K562 (cell line): Measurements from ENCODE around the gene DYNC2H1. TPM values are rescaled to one million over a fixed set of nuclear protein-coding genes. Genes with fewer than 3 reads are reported as not detected.

Experiments
- ATAC-seq: fragments of 200-7000 bp; cut with Tn5 transposase; 3 replicates; pipeline ENCODE4 v1.9.1; 2020; ENCODE audit warnings: moderate library complexity
- BruUV-seq: library from RNA; stranded (reverse); fragments of 400-500 nt; replicated peaks from 2 replicates; lab custom pipeline; 2021; lab: Mats Ljungman, UMichigan
- CTCF ChIA-PET: fragments of 300-600 bp; formaldehyde crosslinking; extraction: SDS; loops from one replicate; lab custom pipeline; 2021; ENCODE audit warnings: low intra/inter-chr PET ratio; lab: Yijun Ruan, JAX
- POLR2A ChIA-PET: fragments of 300-600, 350-650 bp; sonication (Branson Sonifier 250); formaldehyde crosslinking; extraction: SDS; loops from one replicate; lab custom pipeline; 2021; ENCODE audit warnings: antibody characterized with exemption, inconsistent platforms; lab: Yijun Ruan, JAX
- DNase-seq, 4 experiments: peaks; one replicate each; pipeline versions ENCODE4 v3.0.0 to v3.0.0-alpha.2; 2011 to 2018; ENCODE audit warnings: low spot score in 3 of 4, mixed read lengths in 3 of 4; ENCODE audit errors: extremely low read depth in 1 of 4
- FAIRE-seq: peaks from 2 replicates; lab custom pipeline; 2011; peaks lifted over from hg19 to GRCh38; lab: Jason Lieb, UNC
- H2AFZ ChIP-seq: 2 replicates; pipeline ENCODE4 v1.6.0; 2011; ENCODE audit warnings: low read depth, low read length, control low read depth, inconsistent platforms
- H3K27ac ChIP-seq: fragments of 200-600 bp; 3 replicates; pipeline ENCODE4 v1.8.0; 2011; ENCODE audit warnings: low read depth, mild to moderate bottlenecking, control low read depth, inconsistent platforms, low read length, moderate library complexity, mixed read lengths; ENCODE audit errors: extremely low read depth
- H3K27me3 ChIP-seq, 2 experiments: fragments of 300-600 bp in 1 of 2; 2 replicates in 1 of 2; 3 replicates in 1 of 2; pipeline versions ENCODE4 v1.6.0 to v1.8.0; 2011; ENCODE audit warnings: inconsistent platforms in 2 of 2, low read length in 2 of 2, mild to moderate bottlenecking in 1 of 2, mixed read lengths in 1 of 2, moderate library complexity in 1 of 2; ENCODE audit not compliant: control insufficient read depth in 2 of 2, insufficient read depth in 2 of 2
- H3K36me3 ChIP-seq: fragments of 300-600 bp; 3 replicates; pipeline ENCODE4 v1.8.0; 2011; ENCODE audit warnings: mild to moderate bottlenecking, low read length, inconsistent platforms; ENCODE audit not compliant: control insufficient read depth, insufficient read depth
- H3K4me1 ChIP-seq, 2 experiments: fragments of 200-600 bp in 1 of 2; replicated peaks in 1 of 2; 2 replicates in 1 of 2; 3 replicates in 1 of 2; pipeline versions ENCODE4 v1.5.1 to v1.8.0; 2011; ENCODE audit warnings: inconsistent platforms in 2 of 2, low read length in 2 of 2, mild to moderate bottlenecking in 1 of 2, mixed read lengths in 1 of 2, moderate library complexity in 1 of 2; ENCODE audit not compliant: control insufficient read depth in 2 of 2, insufficient read depth in 2 of 2
- H3K4me2 ChIP-seq: 2 replicates; pipeline ENCODE4 v1.6.1; 2011; ENCODE audit warnings: low read length, control low read depth, inconsistent platforms, mixed read lengths; ENCODE audit not compliant: insufficient read depth
- H3K4me3 ChIP-seq: fragments of 200-600 bp; sonication (generic), shearing (Covaris generic); 2 replicates; pipeline ENCODE4 v1.5.1; 2016; ENCODE audit warnings: control low read depth, inconsistent platforms
- H3K79me2 ChIP-seq: fragments of 200-600 bp; 3 replicates; pipeline ENCODE4 v1.8.0; 2011; ENCODE audit warnings: low read length, inconsistent platforms; ENCODE audit not compliant: control insufficient read depth, insufficient read depth
- H3K9ac ChIP-seq, 2 experiments: 2 replicates each; pipeline versions ENCODE4 v1.6.0 to v1.6.1; 2011; ENCODE audit warnings: low read depth in 2 of 2, low read length in 2 of 2, control low read depth in 1 of 2, inconsistent platforms in 1 of 2, mild to moderate bottlenecking in 1 of 2, mixed read lengths in 1 of 2; ENCODE audit not compliant: insufficient read depth in 1 of 2
- H3K9me1 ChIP-seq: one replicate; pipeline ENCODE4 v1.6.0; 2011; ENCODE audit warnings: inconsistent platforms, mild to moderate bottlenecking, low read length, moderate library complexity; ENCODE audit not compliant: control insufficient read depth, insufficient read depth
- H3K9me3 ChIP-seq: replicated peaks from 2 replicates; pipeline ENCODE4 v1.5.1; 2011; ENCODE audit warnings: low read depth, low read length, inconsistent platforms; ENCODE audit not compliant: control insufficient read depth, insufficient read depth
- H4K20me1 ChIP-seq: replicated peaks from 2 replicates; pipeline ENCODE4 v1.6.1; 2011; ENCODE audit warnings: low read length, inconsistent platforms, mixed read lengths; ENCODE audit not compliant: control insufficient read depth, insufficient read depth
- DDX20 ChIP-seq: fragments of 450-650 bp; IDR thresholded peaks from 2 replicates; pipeline ENCODE4 v1.6.1; 2016; ENCODE audit warnings: missing genetic modification characterization, low read depth, mild to moderate bottlenecking, missing compliant biosample characterization, moderate library complexity
- ETS2 ChIP-seq: IDR thresholded peaks from 2 replicates; pipeline ENCODE4 v1.6.1; 2016; ENCODE audit warnings: borderline replicate concordance, missing genetic modification characterization, mild to moderate bottlenecking, moderate library complexity, missing compliant biosample characterization; ENCODE audit not compliant: poor library complexity, severe bottlenecking
- FOXJ3 ChIP-seq: sonication (generic); formaldehyde crosslinking; IDR thresholded peaks from 2 replicates; pipeline ENCODE4 v1.4.0; 2020; ENCODE audit warnings: mild to moderate bottlenecking, missing genetic modification reagents
- MAFF ChIP-seq: IDR thresholded peaks from 2 replicates; pipeline ENCODE4 v1.6.1; 2012; ENCODE audit warnings: low read length, improper control_type of control experiment
- MAFG ChIP-seq: fragments of 450-650 bp; conservative IDR thresholded peaks from 2 replicates; pipeline ENCODE4 v1.6.1; 2016; ENCODE audit warnings: missing genetic modification characterization, missing compliant biosample characterization
- SNIP1 ChIP-seq: fragments of 450-650 bp; IDR thresholded peaks from 2 replicates; pipeline ENCODE4 v1.7.1; 2017; ENCODE audit warnings: low read depth, mild to moderate bottlenecking
- ZBTB7A ChIP-seq: IDR thresholded peaks from 2 replicates; pipeline ENCODE4 v1.6.1; 2011; ENCODE audit warnings: low read depth, mild to moderate bottlenecking, low read length, moderate library complexity, borderline replicate concordance; ENCODE audit not compliant: control insufficient read depth
- ZBTB8A ChIP-seq: fragments of 450-650 bp; IDR thresholded peaks from 2 replicates; pipeline ENCODE4 v1.6.1; 2018; ENCODE audit warnings: mild to moderate bottlenecking, moderate library complexity; ENCODE audit not compliant: partially characterized antibody
- ZC3H4 ChIP-seq: sonication (generic); formaldehyde crosslinking; IDR thresholded peaks from 2 replicates; pipeline ENCODE4 v1.9.0; 2021; ENCODE audit warnings: missing genetic modification reagents, borderline replicate concordance
- ZNF12 ChIP-seq: sonication (generic); formaldehyde crosslinking; IDR thresholded peaks from 2 replicates; pipeline ENCODE4 v1.4.0; 2020; ENCODE audit warnings: mild to moderate bottlenecking, missing genetic modification reagents
- ZNF134 ChIP-seq: fragments of 250-450 bp; sonication (Bioruptor Pico); conservative IDR thresholded peaks from 2 replicates; pipeline ENCODE4 v1.4.0; 2020
- ZNF239 ChIP-seq: fragments of 250-450 bp; sonication (Bioruptor Pico); IDR thresholded peaks from 2 replicates; pipeline ENCODE4 v1.4.0; 2020; ENCODE audit warnings: mild to moderate bottlenecking
- ZNF263 ChIP-seq: sonication (generic); formaldehyde crosslinking; IDR thresholded peaks from 2 replicates; pipeline ENCODE4 v1.8.0; 2022; ENCODE audit warnings: mild to moderate bottlenecking, missing genetic modification reagents, borderline replicate concordance
- ZNF717 ChIP-seq: fragments of 250-450 bp; sonication (Bioruptor Pico); IDR thresholded peaks from 2 replicates; pipeline ENCODE4 v1.5.0; 2021
- WGBS: fragments of 100-300 bp; shearing (Covaris generic); methylation state at CpG from one replicate; pipeline ENCODE4 v1.1.6; 2016; ENCODE audit warnings: low coverage, mixed read lengths; ENCODE audit not compliant: insufficient coverage; ENCODE audit errors: missing lambda C conversion rate; 5-methylcytosine and 5-hydroxymethylcytosine counted together
- in situ Hi-C: fragments of 300-500 bp; cut with MboI; formaldehyde crosslinking; loops from 4 replicates; pipeline ENCODE4 v1.15.0; 2018; ENCODE audit warnings: inconsistent platforms, mixed read lengths
- intact Hi-C: fragments of 100-400 bp; cut with micrococcal nuclease; formaldehyde crosslinking; loops from 2 replicates; pipeline ENCODE4 v1.14.2; 2022
- polyA plus RNA-seq, 8 experiments: library from polyadenylated mRNA; depleted of rRNA in 4 of 8; stranded (reverse) in 5 of 8; unstranded in 3 of 8; fragments of >200 nt; fragmentation: Nextera tagmentation in 2 of 8; fragmentation: Illumina TruSeq in 1 of 8; extraction: Ambion mirVana in 2 of 8; extraction: Trizol in 1 of 8; gene quantifications; 2 replicates each; pipeline versions ENCODE4 v1.2.1 to v1.2.3, GENCODE V29; 2011 to 2014; ENCODE audit warnings: inconsistent platforms in 1 of 8, missing spikeins in 1 of 8
- total RNA-seq, 7 experiments: library from RNA; depleted of rRNA in 6 of 7; stranded (reverse); fragments of >200 nt in 6 of 7; fragmentation: Illumina TruSeq in 2 of 7; extraction: Trizol in 2 of 7; gene quantifications; 2 replicates each; pipeline versions ENCODE4 v1.2.1 to v1.2.3, GENCODE V29; 2011 to 2021; ENCODE audit warnings: low replicate concordance in 1 of 7
- TF ChIP-seq, protein P1 (sequence below): sonication (generic); formaldehyde crosslinking; IDR thresholded peaks from 2 replicates; pipeline ENCODE4 v1.8.0; 2022; ENCODE audit warnings: mild to moderate bottlenecking, low read depth, missing genetic modification reagents
- TF ChIP-seq, protein P2 (sequence below): fragments of 250-450 bp; sonication (Bioruptor Pico); IDR thresholded peaks from 2 replicates; pipeline ENCODE4 v1.4.0; 2020; ENCODE audit warnings: mild to moderate bottlenecking
- TF ChIP-seq, protein P3 (sequence below): fragments of 200-800 bp; sonication (Bioruptor generic); IDR thresholded peaks from 2 replicates; pipeline ENCODE4 v1.6.1; 2017; ENCODE audit warnings: missing genetic modification characterization, missing compliant biosample characterization

The DYNC2H1 gene
- total and polyA plus RNA-seq, 9 of the 15 experiments (the other 6 are each of a cell fraction or from before 2014, with no cell fraction given) = 0.08 to 0.64 (median 0.20) TPM

DNA sequence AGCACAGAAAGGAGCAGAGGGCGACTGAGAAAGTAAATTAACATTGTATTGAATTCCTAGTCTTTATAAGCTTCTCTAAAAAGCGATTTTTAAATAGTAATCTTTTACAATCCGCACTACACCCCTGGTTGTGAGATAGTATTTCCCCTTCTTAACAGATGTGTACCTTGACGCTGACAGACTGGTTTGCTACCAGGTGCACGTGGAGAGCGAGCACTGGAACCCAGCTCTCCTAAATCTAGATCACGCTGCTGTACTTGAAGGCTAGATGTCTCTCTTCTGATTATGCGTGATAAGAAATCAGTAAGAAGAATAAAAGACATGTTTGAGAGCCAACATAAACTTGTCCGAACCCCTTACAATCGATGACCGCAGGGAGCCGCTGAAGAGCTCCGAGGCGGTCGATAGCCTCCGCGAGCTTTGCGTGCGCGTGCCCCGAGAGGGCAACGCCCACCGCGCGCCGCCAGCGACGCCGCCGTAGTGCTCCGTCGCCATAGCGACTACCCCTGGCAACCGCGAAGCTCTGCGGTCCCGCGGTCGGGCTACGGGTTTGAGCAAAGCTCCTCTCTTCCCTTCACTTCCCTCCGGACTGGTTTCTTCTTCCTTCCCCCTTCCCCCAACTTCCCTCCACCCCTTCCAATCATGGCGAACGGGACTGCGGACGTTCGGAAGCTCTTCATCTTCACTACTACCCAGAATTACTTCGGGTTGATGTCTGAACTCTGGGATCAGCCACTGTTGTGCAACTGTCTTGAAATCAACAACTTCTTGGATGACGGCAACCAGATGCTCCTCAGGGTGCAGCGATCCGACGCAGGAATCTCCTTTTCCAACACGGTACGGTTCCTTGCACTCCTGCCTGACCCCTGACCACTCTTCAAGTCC lies at the start of gene DYNC2H1 (continued):
- TF ChIP-seq, protein P1, sequence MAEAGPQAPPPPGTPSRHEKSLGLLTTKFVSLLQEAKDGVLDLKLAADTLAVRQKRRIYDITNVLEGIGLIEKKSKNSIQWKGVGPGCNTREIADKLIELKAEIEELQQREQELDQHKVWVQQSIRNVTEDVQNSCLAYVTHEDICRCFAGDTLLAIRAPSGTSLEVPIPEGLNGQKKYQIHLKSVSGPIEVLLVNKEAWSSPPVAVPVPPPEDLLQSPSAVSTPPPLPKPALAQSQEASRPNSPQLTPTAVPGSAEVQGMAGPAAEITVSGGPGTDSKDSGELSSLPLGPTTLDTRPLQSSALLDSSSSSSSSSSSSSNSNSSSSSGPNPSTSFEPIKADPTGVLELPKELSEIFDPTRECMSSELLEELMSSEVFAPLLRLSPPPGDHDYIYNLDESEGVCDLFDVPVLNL (CRISPR knock-in tag) = no peak
- TF ChIP-seq, protein P2, sequence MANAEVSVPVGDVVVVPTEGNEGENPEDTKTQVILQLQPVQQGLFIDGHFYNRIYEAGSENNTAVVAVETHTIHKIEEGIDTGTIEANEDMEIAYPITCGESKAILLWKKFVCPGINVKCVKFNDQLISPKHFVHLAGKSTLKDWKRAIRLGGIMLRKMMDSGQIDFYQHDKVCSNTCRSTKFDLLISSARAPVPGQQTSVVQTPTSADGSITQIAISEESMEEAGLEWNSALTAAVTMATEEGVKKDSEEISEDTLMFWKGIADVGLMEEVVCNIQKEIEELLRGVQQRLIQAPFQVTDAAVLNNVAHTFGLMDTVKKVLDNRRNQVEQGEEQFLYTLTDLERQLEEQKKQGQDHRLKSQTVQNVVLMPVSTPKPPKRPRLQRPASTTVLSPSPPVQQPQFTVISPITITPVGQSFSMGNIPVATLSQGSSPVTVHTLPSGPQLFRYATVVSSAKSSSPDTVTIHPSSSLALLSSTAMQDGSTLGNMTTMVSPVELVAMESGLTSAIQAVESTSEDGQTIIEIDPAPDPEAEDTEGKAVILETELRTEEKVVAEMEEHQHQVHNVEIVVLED = peak; percentile 98
- no peak for TF ChIP-seq SNIP1

DNA sequence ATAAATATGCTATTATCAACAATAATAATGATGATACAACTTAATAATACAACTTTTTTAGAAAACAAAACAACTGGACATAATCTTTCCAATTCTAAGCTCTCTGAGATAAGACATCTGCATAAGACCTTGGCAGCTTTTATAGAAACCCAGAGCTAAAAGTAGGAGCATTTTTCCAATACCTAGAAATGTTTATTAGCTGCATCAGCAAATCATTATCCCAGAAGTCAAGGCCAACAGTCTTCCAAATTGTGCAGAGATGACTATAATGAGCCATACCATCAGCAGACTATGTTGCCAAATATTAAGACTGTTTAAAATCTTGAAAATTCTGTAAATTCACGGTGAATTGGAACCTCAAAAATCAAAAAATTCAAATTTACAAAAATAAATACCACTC lies 47.6 kb upstream of the DYNC2H1 start:
- CTCF ChIA-PET = no interaction called here
- no peak for TF ChIP-seq FOXJ3 (CRISPR knock-in tag)
- no peak for TF ChIP-seq ZNF239 (CRISPR knock-in tag)
- TF ChIP-seq ZNF134 = no peak
- no peak for TF ChIP-seq ZNF717
- peak; percentile 41; the same call in 1 of the 2 replicates for TF ChIP-seq MAFF
- TF ChIP-seq ZNF263 = no peak
- no peak for TF ChIP-seq ZC3H4 (CRISPR knock-in tag)
- TF ChIP-seq ETS2 (tag) = no peak
- TF ChIP-seq ZNF12 (CRISPR knock-in tag) = no peak
- TF ChIP-seq ZBTB8A = no peak
- TF ChIP-seq DDX20 = no peak
- peak; percentile 26; the same call in 1 of the 2 replicates for TF ChIP-seq MAFG (tag)
- no peak for TF ChIP-seq ZBTB7A
- TF ChIP-seq, protein P3, sequence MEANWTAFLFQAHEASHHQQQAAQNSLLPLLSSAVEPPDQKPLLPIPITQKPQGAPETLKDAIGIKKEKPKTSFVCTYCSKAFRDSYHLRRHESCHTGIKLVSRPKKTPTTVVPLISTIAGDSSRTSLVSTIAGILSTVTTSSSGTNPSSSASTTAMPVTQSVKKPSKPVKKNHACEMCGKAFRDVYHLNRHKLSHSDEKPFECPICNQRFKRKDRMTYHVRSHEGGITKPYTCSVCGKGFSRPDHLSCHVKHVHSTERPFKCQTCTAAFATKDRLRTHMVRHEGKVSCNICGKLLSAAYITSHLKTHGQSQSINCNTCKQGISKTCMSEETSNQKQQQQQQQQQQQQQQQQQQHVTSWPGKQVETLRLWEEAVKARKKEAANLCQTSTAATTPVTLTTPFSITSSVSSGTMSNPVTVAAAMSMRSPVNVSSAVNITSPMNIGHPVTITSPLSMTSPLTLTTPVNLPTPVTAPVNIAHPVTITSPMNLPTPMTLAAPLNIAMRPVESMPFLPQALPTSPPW = no peak

More for the DNA sequence above, 47.6 kb upstream of the DYNC2H1 start:
- Histone ChIP-seq H2AFZ (no peak overlapping the region), H3K79me2 (no peaks in the 10 kb centered on the region), H3K27me3 (no peaks in the 10 kb centered on the region), H3K9ac (no peak overlapping the region), H3K9me3 (no peaks in the 10 kb centered on the region), H3K4me3 (no peak overlapping the region), H3K9me1 (no peaks in the 10 kb centered on the region), H3K36me3 (peaks cover 86% of the 10 kb centered on the region), H3K27ac (no peak overlapping the region), H3K4me1 (no peaks in the 10 kb centered on the region), H3K4me2 (no peak overlapping the region), H4K20me1 (no peaks in the 10 kb centered on the region)
- ATAC-seq (no peak), FAIRE-seq (no peak), DNase-seq (no peak)
- intact Hi-C loops = no loop called here
- in situ Hi-C loops = no loop called here
- WGBS = 100% methylated on average over 1 of the region's 1 CpG
- POLR2A ChIA-PET = interaction anchor here (1.3 kb wide), 1 partner anchor 30 kb away, joined by 3 read pairs; the partner anchor contains the start of gene DCUN1D5
- no TSS peak for BruUV-seq
